H1 (cell line): ENCODE results near the gene GJD4. TPM values are rescaled to one million over a fixed set of nuclear protein-coding genes. Genes with fewer than 3 reads are reported as not detected.

Experiments used
- ATF2 ChIP-seq: IDR thresholded peaks from 2 replicates; pipeline ENCODE4 v1.6.1; 2012; ENCODE audit warnings: low read length, inconsistent platforms
- CHD1 ChIP-seq: IDR thresholded peaks from 2 replicates; pipeline ENCODE4 v1.6.1; 2012; ENCODE audit warnings: low read depth, low read length, improper control_type of control experiment
- CTBP2 ChIP-seq: IDR thresholded peaks from 2 replicates; pipeline ENCODE4 v1.7.0; 2011; ENCODE audit warnings: borderline replicate concordance, mild to moderate bottlenecking, moderate library complexity, mixed read lengths, low read length; ENCODE audit not compliant: insufficient read depth, insufficient read length
- EZH2 ChIP-seq: fragments of 200-600 bp; sonication (generic); IDR thresholded peaks from 2 replicates; pipeline ENCODE4 v1.7.1; 2012; ENCODE audit warnings: low read depth, mild to moderate bottlenecking, moderate library complexity, low read length, inconsistent platforms; ENCODE audit not compliant: severe bottlenecking
- GABPA ChIP-seq: IDR thresholded peaks from 2 replicates; pipeline ENCODE4 v1.6.1; 2011; ENCODE audit warnings: mild to moderate bottlenecking, low read length, moderate library complexity, borderline replicate concordance; ENCODE audit not compliant: insufficient read depth
- KDM1A ChIP-seq: fragments of 200-600, 300-600 bp; sonication (generic); IDR thresholded peaks from 2 replicates; pipeline ENCODE4 v1.7.1; 2016; ENCODE audit warnings: mild to moderate bottlenecking, low read length, borderline replicate concordance
- KDM5A ChIP-seq: fragments of 200-600 bp; IDR thresholded peaks from 2 replicates; pipeline ENCODE4 v1.7.1; 2012; ENCODE audit warnings: mild to moderate bottlenecking, low read length, inconsistent platforms, mixed read lengths
- MAFK ChIP-seq: IDR thresholded peaks from 2 replicates; pipeline ENCODE4 v1.6.1; 2012; ENCODE audit warnings: low read depth, mild to moderate bottlenecking, improper control_type of control experiment, low read length
- PHF8 ChIP-seq: fragments of 200-600 bp; sonication (generic); conservative IDR thresholded peaks from 2 replicates; pipeline ENCODE4 v1.7.1; 2012; ENCODE audit warnings: low read depth, mild to moderate bottlenecking, inconsistent platforms, low read length, moderate library complexity
- POLR2A ChIP-seq, 2 experiments: IDR thresholded peaks; 1 replicate in 1 of 2; 2 replicates in 1 of 2; pipeline ENCODE4 v1.6.1; 2011; ENCODE audit warnings: low read depth in 2 of 2, low read length in 2 of 2, mild to moderate bottlenecking in 2 of 2; ENCODE audit errors: control extremely low read depth in 1 of 2
- RXRA ChIP-seq: IDR thresholded peaks from 2 replicates; pipeline ENCODE4 v1.6.1; 2011; ENCODE audit warnings: low read depth, mild to moderate bottlenecking, low read length, moderate library complexity; ENCODE audit not compliant: insufficient read depth
- SIN3A ChIP-seq, 2 experiments: IDR thresholded peaks in 1 of 2; conservative IDR thresholded peaks in 1 of 2; 2 replicates each; pipeline ENCODE4 v1.6.1; 2011 to 2012; ENCODE audit warnings: low read length in 2 of 2, improper control_type of control experiment in 1 of 2, low read depth in 1 of 2, mild to moderate bottlenecking in 1 of 2
- SIRT6 ChIP-seq: IDR thresholded peaks from one replicate; pipeline ENCODE4 v1.7.1; 2012; ENCODE audit warnings: low read length, inconsistent platforms
- SP1 ChIP-seq: IDR thresholded peaks from 2 replicates; pipeline ENCODE4 v1.6.1; 2011; ENCODE audit warnings: low read depth, low read length
- TAF7 ChIP-seq: optimal IDR thresholded peaks from 2 replicates; pipeline ENCODE3; 2011; ENCODE audit warnings: low read depth, mild to moderate bottlenecking, inconsistent platforms, low read length, moderate library complexity, borderline replicate concordance
- TBP ChIP-seq: IDR thresholded peaks from 2 replicates; pipeline ENCODE4 v1.6.1; 2011; ENCODE audit warnings: low read depth, low read length, improper control_type of control experiment
- polyA plus RNA-seq, 7 experiments: library from polyadenylated mRNA; depleted of rRNA in 3 of 7; stranded (reverse) in 5 of 7; unstranded in 2 of 7; fragments of >200 nt in 5 of 7; fragments of 200-250 nt in 2 of 7; gene quantifications; 1 replicate in 5 of 7; 2 replicates in 1 of 7; 4 replicates in 1 of 7; pipeline versions ENCODE4 v1.2.1 to v1.2.3, GENCODE V29; 2011 to 2013; ENCODE audit warnings: missing spikeins in 2 of 7, mixed read lengths in 2 of 7
- total RNA-seq: library from RNA; stranded (reverse); fragmentation: NEBNext Ultra II Directional; extraction: Animal tissue kit (Norgen Biotek cat#: 25700); gene quantifications from 2 replicates; pipeline ENCODE4 v1.2.1, GENCODE V29; 2021
- TF ChIP-seq, protein P1 (sequence below): IDR thresholded peaks from 2 replicates; pipeline ENCODE4 v1.6.1; 2012; ENCODE audit warnings: inconsistent platforms
- TF ChIP-seq, protein P2 (sequence below): IDR thresholded peaks from 2 replicates; pipeline ENCODE4 v1.6.1; 2012; ENCODE audit warnings: inconsistent platforms
- TF ChIP-seq, protein P3 (sequence below): IDR thresholded peaks from 2 replicates; pipeline ENCODE4 v1.6.1; 2011; ENCODE audit warnings: low read depth, mild to moderate bottlenecking, low read length; ENCODE audit not compliant: insufficient read depth

GJD4 gene
- total and polyA plus RNA-seq, 2 of the 8 experiments (the other 6 are each of a cell fraction or from before 2014, with no cell fraction given), result not detected

- no peak for TF ChIP-seq CHD1
- TF ChIP-seq SIRT6, result no peak
- TF ChIP-seq, protein P1, sequence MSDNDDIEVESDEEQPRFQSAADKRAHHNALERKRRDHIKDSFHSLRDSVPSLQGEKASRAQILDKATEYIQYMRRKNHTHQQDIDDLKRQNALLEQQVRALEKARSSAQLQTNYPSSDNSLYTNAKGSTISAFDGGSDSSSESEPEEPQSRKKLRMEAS, result peak; percentile 56
- TF ChIP-seq EZH2, result no peak
- 0 out of 2 replicates have a peak, but pooled peaks have one; percentile 58 for TF ChIP-seq SP1
- no peak; the same call in 1 of the 2 replicates for TF ChIP-seq KDM1A
- peak; percentile 41; the same call in 1 of the 2 replicates for TF ChIP-seq MAFK
- TF ChIP-seq TBP, result no peak; the same call in 1 of the 2 replicates
- TF ChIP-seq SIN3A (conservative IDR thresholded peaks at IDR 0.05 in 1 of 2, IDR thresholded peaks at IDR 0.05 in 1 of 2; ENCODE audit: low read depth in 1 of 2, low read length in 2 of 2), result peak in 1 of 2 experiments; percentile 70; a peak in 1 of 4 replicates
- TF ChIP-seq, protein P2, sequence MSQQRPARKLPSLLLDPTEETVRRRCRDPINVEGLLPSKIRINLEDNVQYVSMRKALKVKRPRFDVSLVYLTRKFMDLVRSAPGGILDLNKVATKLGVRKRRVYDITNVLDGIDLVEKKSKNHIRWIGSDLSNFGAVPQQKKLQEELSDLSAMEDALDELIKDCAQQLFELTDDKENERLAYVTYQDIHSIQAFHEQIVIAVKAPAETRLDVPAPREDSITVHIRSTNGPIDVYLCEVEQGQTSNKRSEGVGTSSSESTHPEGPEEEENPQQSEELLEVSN, result no peak
- peak; percentile 6; the same call in 1 of the 2 replicates for TF ChIP-seq PHF8
- no peak for TF ChIP-seq ATF2
- TF ChIP-seq CTBP2, result peak; percentile 96
- no peak for TF ChIP-seq POLR2A (IDR thresholded peaks at IDR 0.05; ENCODE audit: control extremely low read depth in 1 of 2, low read depth in 2 of 2, low read length in 2 of 2)
- TF ChIP-seq RXRA, result no peak
- TF ChIP-seq, protein P3, sequence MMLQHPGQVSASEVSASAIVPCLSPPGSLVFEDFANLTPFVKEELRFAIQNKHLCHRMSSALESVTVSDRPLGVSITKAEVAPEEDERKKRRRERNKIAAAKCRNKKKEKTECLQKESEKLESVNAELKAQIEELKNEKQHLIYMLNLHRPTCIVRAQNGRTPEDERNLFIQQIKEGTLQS, result no peak
- TF ChIP-seq KDM5A, result no peak
- no peak for TF ChIP-seq TAF7
- TF ChIP-seq GABPA, result no peak
These were observed 38.3 kb downstream of the GJD4 start (continued) for GRCh38 chr10:35643151-35644049.
